Hematopoietic multipotent progenitor cell treated with erythropoietin and hydrocortisone succinate and interleukin-3 and kit ligand, for 8 days (in vitro differentiated cells): ENCODE measurements around the gene RPL27.
"Not testable (repeated sequence)": the region's sequence is repeated elsewhere in the genome, so short reads cannot be mapped to it uniquely, and the experiment has no call there.

Experiments used
- DNase-seq: peaks from one replicate; pipeline ENCODE4 v3.0.0-alpha.2; 2015

RPL27 gene

GRCh38 chr17:42997984-42998938, at the start of gene RPL27:
RPL27 (plus strand) TSS chr17:42998419; CDS start chr17:42998751, 332 bp downstream.
- peak; percentile 100 for DNase-seq

GRCh38 chr17:42950044-42950783, 48.0 kb upstream of the RPL27 start:
- DNase-seq = no peak

GRCh38 chr17:42953669-42954068, 44.5 kb upstream of the RPL27 start:
- DNase-seq = no peak

- DNase-seq = peak; percentile 95
These were observed 33.9 kb upstream of the RPL27 start, which contains the start of gene AARSD1 for GRCh38 chr17:42964161-42964932. AARSD1 (minus strand) TSS chr17:42964454; CDS start chr17:42964440, 14 bp downstream.

- no peak for DNase-seq
These were observed 30.3 kb upstream of the RPL27 start for GRCh38 chr17:42967925-42968324.

- DNase-seq = no peak
These were observed 29.1 kb upstream of the RPL27 start for GRCh38 chr17:42969001-42969581.

GRCh38 chr17:42971589-42971988, 26.6 kb upstream of the RPL27 start:
- no peak for DNase-seq

- DNase-seq = not testable (repeated sequence)
These were observed 24.9 kb upstream of the RPL27 start for GRCh38 chr17:42973323-42973722.

- no peak for DNase-seq
These were observed 23.0 kb upstream of the RPL27 start for GRCh38 chr17:42975265-42975664.

- not testable (repeated sequence) for DNase-seq
These were observed 22.5 kb upstream of the RPL27 start for GRCh38 chr17:42975701-42976100.

GRCh38 chr17:42979511-42980273, 18.5 kb upstream of the RPL27 start, which contains the start of gene PTGES3L:
PTGES3L (minus strand) TSS chr17:42980080; CDS start chr17:42980053, 27 bp downstream.
- DNase-seq = peak; percentile 78

GRCh38 chr17:42980274-42980765, 17.9 kb upstream of the RPL27 start, which contains the start of gene RUNDC1:
RUNDC1 (plus strand) TSS chr17:42980565; CDS start chr17:42980577, 12 bp downstream.
- peak; percentile 90 for DNase-seq

GRCh38 chr17:42980766-42981397, 17.3 kb upstream of the RPL27 start:
- peak; percentile 56 for DNase-seq

- no peak for DNase-seq
These were observed 16.0 kb upstream of the RPL27 start for GRCh38 chr17:42982266-42982665.

GRCh38 chr17:42985225-42985624, 13.0 kb upstream of the RPL27 start:
- DNase-seq = no peak

- DNase-seq = no peak
These were observed 9.1 kb upstream of the RPL27 start for GRCh38 chr17:42989141-42989540.

GRCh38 chr17:42989726-42990652, 8.2 kb upstream of the RPL27 start:
- no peak for DNase-seq

GRCh38 chr17:42991471-42991870, 6.7 kb upstream of the RPL27 start:
- DNase-seq = no peak

- DNase-seq = no peak
These were observed 5.3 kb upstream of the RPL27 start for GRCh38 chr17:42992872-42993271.

- not testable (repeated sequence) for DNase-seq
These were observed 4.3 kb upstream of the RPL27 start for GRCh38 chr17:42993913-42994312.
